IMR-90 (cell line): ENCODE results near the gene AHCYL2. TPM values are rescaled to one million over a fixed set of nuclear protein-coding genes. Genes with fewer than 3 reads are reported as not detected.

ENCODE experiments used
- ATAC-seq: fragments of 200-7000 bp; cut with Tn5 transposase; 2 replicates; pipeline ENCODE4 v1.9.1; 2020; ENCODE audit warnings: low read depth, mild to moderate bottlenecking, moderate library complexity
- BruUV-seq: library from RNA; stranded (reverse); fragments of 400-500 nt; replicated peaks from 2 replicates; lab custom pipeline; 2021; lab: Mats Ljungman, UMichigan
- CTCF ChIA-PET: fragments of 300-600 bp; formaldehyde crosslinking; extraction: SDS; loops from one replicate; lab custom pipeline; 2021; ENCODE audit warnings: antibody characterized with exemption; lab: Yijun Ruan, JAX
- POLR2A ChIA-PET: fragments of 300-600 bp; sonication (Branson Sonifier 250); formaldehyde crosslinking; loops from one replicate; lab custom pipeline; 2022; ENCODE audit warnings: antibody characterized with exemption; ENCODE audit not compliant: unreplicated experiment; lab: Charles Lee
- DNase-seq: peaks from one replicate; pipeline ENCODE4 v3.0.0; 2013
- H2AFZ ChIP-seq: replicated peaks from 2 replicates; pipeline ENCODE3; 2013; ENCODE audit warnings: low read length, mild to moderate bottlenecking; ENCODE audit not compliant: poor library complexity
- H2AK5ac ChIP-seq: 2 replicates; pipeline ENCODE4 v1.6.1; 2013; ENCODE audit warnings: low read depth, low read length, inconsistent platforms
- H2AK9ac ChIP-seq: replicated peaks from 2 replicates; pipeline ENCODE3; 2013; ENCODE audit warnings: mild to moderate bottlenecking, low read depth, low read length, moderate library complexity; ENCODE audit not compliant: poor library complexity
- H2BK120ac ChIP-seq: 2 replicates; pipeline ENCODE4 v1.6.1; 2013; ENCODE audit warnings: low read depth, low read length, inconsistent platforms
- H2BK15ac ChIP-seq: 3 replicates; pipeline ENCODE4 v1.6.1; 2013; ENCODE audit warnings: low read depth, low read length, inconsistent platforms
- H2BK20ac ChIP-seq: 2 replicates; pipeline ENCODE4 v1.6.1; 2013; ENCODE audit warnings: low read depth, mild to moderate bottlenecking, inconsistent platforms, low read length, moderate library complexity
- H2BK5ac ChIP-seq: 2 replicates; pipeline ENCODE4 v1.6.1; 2013; ENCODE audit warnings: mild to moderate bottlenecking, low read depth, low read length, inconsistent platforms; ENCODE audit not compliant: poor library complexity, severe bottlenecking
- H3K14ac ChIP-seq: replicated peaks from 2 replicates; pipeline ENCODE4 v1.6.1; 2013; ENCODE audit warnings: low read depth, low read length, inconsistent platforms
- H3K18ac ChIP-seq: 2 replicates; pipeline ENCODE4 v1.6.1; 2013; ENCODE audit warnings: low read depth, low read length, control low read depth
- H3K23ac ChIP-seq: 2 replicates; pipeline ENCODE4 v1.6.1; 2013; ENCODE audit warnings: low read depth, low read length, inconsistent platforms
- H3K27ac ChIP-seq: 2 replicates; pipeline ENCODE4 v1.5.1; 2013; ENCODE audit warnings: mild to moderate bottlenecking, control low read depth, low read length; ENCODE audit not compliant: insufficient read depth
- H3K27me3 ChIP-seq: 2 replicates; pipeline ENCODE4 v1.6.1; 2013; ENCODE audit warnings: low read length; ENCODE audit not compliant: control insufficient read depth, insufficient read depth
- H3K36me3 ChIP-seq: 2 replicates; pipeline ENCODE4 v1.6.1; 2013; ENCODE audit warnings: low read length, mixed read lengths; ENCODE audit not compliant: control insufficient read depth, insufficient read depth
- H3K4ac ChIP-seq: 2 replicates; pipeline ENCODE4 v1.6.1; 2013; ENCODE audit warnings: low read depth, low read length, inconsistent platforms
- H3K4me1 ChIP-seq: 2 replicates; pipeline ENCODE4 v1.6.1; 2013; ENCODE audit warnings: low read length, mixed read lengths; ENCODE audit not compliant: control insufficient read depth, insufficient read depth
- H3K4me2 ChIP-seq: 2 replicates; pipeline ENCODE4 v1.6.1; 2013; ENCODE audit warnings: low read depth, mild to moderate bottlenecking, control low read depth, low read length, moderate library complexity
- H3K4me3 ChIP-seq: 2 replicates; pipeline ENCODE4 v1.5.1; 2013; ENCODE audit warnings: low read depth, mild to moderate bottlenecking, control low read depth, low read length, moderate library complexity; ENCODE audit not compliant: insufficient read depth
- H3K56ac ChIP-seq: 2 replicates; pipeline ENCODE4 v1.6.1; 2013; ENCODE audit warnings: low read length, inconsistent platforms; ENCODE audit not compliant: insufficient read depth; ENCODE audit errors: extremely low read depth
- H3K79me1 ChIP-seq, 2 experiments: 2 replicates each; pipeline ENCODE4 v1.6.1; 2013; ENCODE audit warnings: low read length in 2 of 2, inconsistent platforms in 1 of 2, low read depth in 1 of 2
- H3K9ac ChIP-seq: 2 replicates; pipeline ENCODE4 v1.6.1; 2013; ENCODE audit warnings: low read depth, low read length, control low read depth
- H3K9me1 ChIP-seq: 2 replicates; pipeline ENCODE4 v1.6.1; 2013; ENCODE audit warnings: low read length, inconsistent platforms; ENCODE audit not compliant: insufficient read depth
- H3K9me3 ChIP-seq: 2 replicates; pipeline ENCODE4 v1.6.1; 2013; ENCODE audit warnings: low read length; ENCODE audit not compliant: control insufficient read depth, insufficient read depth
- H4K20me1 ChIP-seq: 2 replicates; pipeline ENCODE4 v1.6.1; 2013; ENCODE audit warnings: low read length, inconsistent platforms; ENCODE audit not compliant: insufficient read depth
- H4K5ac ChIP-seq: 2 replicates; pipeline ENCODE4 v1.6.1; 2013; ENCODE audit warnings: mild to moderate bottlenecking, low read depth, low read length, control low read depth
- H4K8ac ChIP-seq, 2 experiments: 2 replicates each; pipeline ENCODE4 v1.6.1; 2013; ENCODE audit warnings: low read depth in 2 of 2, low read length in 2 of 2, control low read depth in 1 of 2, inconsistent platforms in 1 of 2
- H4K91ac ChIP-seq: 2 replicates; pipeline ENCODE4 v1.6.1; 2013; ENCODE audit warnings: low read depth, low read length, inconsistent platforms; ENCODE audit not compliant: insufficient read depth
- BHLHE40 ChIP-seq: fragments of 150-350 bp; IDR thresholded peaks from 2 replicates; pipeline ENCODE4 v1.6.1; 2016; ENCODE audit warnings: mild to moderate bottlenecking, low read depth, low read length
- CEBPB ChIP-seq: IDR thresholded peaks from 2 replicates; pipeline ENCODE4 v1.6.1; 2012; ENCODE audit warnings: low read depth, low read length, improper control_type of control experiment
- CHD1 ChIP-seq: IDR thresholded peaks from 2 replicates; pipeline ENCODE4 v1.6.1; 2012; ENCODE audit warnings: low read depth, low read length, improper control_type of control experiment
- FOS ChIP-seq: fragments of 150-350 bp; IDR thresholded peaks from 2 replicates; pipeline ENCODE4 v1.6.1; 2016; ENCODE audit warnings: low read depth, low read length
- MAFK ChIP-seq: IDR thresholded peaks from 2 replicates; pipeline ENCODE4 v1.6.1; 2012; ENCODE audit warnings: low read depth, low read length, improper control_type of control experiment
- MXI1 ChIP-seq: IDR thresholded peaks from 2 replicates; pipeline ENCODE4 v1.6.1; 2012; ENCODE audit warnings: low read depth, mild to moderate bottlenecking, low read length, moderate library complexity, borderline replicate concordance
- NFE2L2 ChIP-seq: fragments of 150-350 bp; IDR thresholded peaks from 2 replicates; pipeline ENCODE4 v1.6.1; 2016; ENCODE audit warnings: low read depth, mild to moderate bottlenecking, low read length
- POLR2A ChIP-seq: IDR thresholded peaks from 2 replicates; pipeline ENCODE4 v1.6.1; 2012; ENCODE audit warnings: mild to moderate bottlenecking, low read depth, low read length
- RAD21 ChIP-seq: IDR thresholded peaks from 2 replicates; pipeline ENCODE4 v1.6.1; 2012; ENCODE audit warnings: low read length, improper control_type of control experiment
- RCOR1 ChIP-seq: IDR thresholded peaks from 2 replicates; pipeline ENCODE4 v1.6.1; 2012; ENCODE audit warnings: mild to moderate bottlenecking, low read length, improper control_type of control experiment; ENCODE audit not compliant: insufficient replicate concordance
- RFX5 ChIP-seq: IDR thresholded peaks from 2 replicates; pipeline ENCODE4 v1.8.0; 2012; ENCODE audit warnings: low read depth, mild to moderate bottlenecking, low read length, moderate library complexity
- SMC3 ChIP-seq: fragments of 150-350 bp; IDR thresholded peaks from 2 replicates; pipeline ENCODE4 v1.6.1; 2016; ENCODE audit warnings: low read depth, mild to moderate bottlenecking, antibody characterized with exemption, low read length, moderate library complexity
- WGBS, 2 experiments: methylation state at CpG; one replicate each; pipeline versions ENCODE4 v1.1.5 to v1.1.7; 2013; ENCODE audit warnings: missing lambda C conversion rate in 2 of 2; ENCODE audit not compliant: insufficient read length in 1 of 2; ENCODE audit errors: extremely low coverage in 2 of 2; 5-methylcytosine and 5-hydroxymethylcytosine counted together
- dilution Hi-C: fragments of 300-500 bp; cut with HindIII; formaldehyde crosslinking; loops from one replicate; pipeline ENCODE4 v1.14.3; 2018; ENCODE audit warnings: low sequenced_read_pairs; ENCODE audit not compliant: unreplicated experiment
- in situ Hi-C: fragments of 300-500 bp; cut with MboI; formaldehyde crosslinking; loops from 3 replicates; pipeline ENCODE4 v1.14.3; 2019; ENCODE audit warnings: low sequenced_read_pairs, inconsistent platforms, mixed read lengths
- intact Hi-C: fragments of 100-400 bp; cut with micrococcal nuclease; formaldehyde crosslinking; loops from 2 replicates; pipeline ENCODE4 v1.10.0; 2022
- polyA plus RNA-seq, 3 experiments: library from polyadenylated mRNA; depleted of rRNA; stranded (reverse); fragments of >200 nt; gene quantifications; 2 replicates each; pipeline ENCODE4 v1.2.3, GENCODE V29; 2012; ENCODE audit warnings: low replicate concordance in 1 of 3
- total RNA-seq: library from RNA; depleted of rRNA; stranded (reverse); fragments of >200 nt; gene quantifications from 2 replicates; pipeline ENCODE4 v1.2.3, GENCODE V29; 2012
- TF ChIP-seq, protein P1 (sequence below): fragments of 150-350 bp; IDR thresholded peaks from 2 replicates; pipeline ENCODE4 v1.6.1; 2017; ENCODE audit warnings: mild to moderate bottlenecking, antibody characterized with exemption, low read length, low read depth
- TF ChIP-seq, protein P2 (sequence below): conservative IDR thresholded peaks from 2 replicates; pipeline ENCODE4 v1.5.1; 2012; ENCODE audit warnings: mild to moderate bottlenecking, low read depth, low read length, improper control_type of control experiment
- TF ChIP-seq, protein P3 (sequence below): fragments of 150-350 bp; IDR thresholded peaks from 2 replicates; pipeline ENCODE4 v1.6.1; 2016; ENCODE audit warnings: low read depth, mild to moderate bottlenecking, low read length, moderate library complexity, borderline replicate concordance

The AHCYL2 gene
- total and polyA plus RNA-seq, 2 of the 4 experiments (the other 2 are of a cell fraction), result 5.7 to 7.6 TPM

DNA sequence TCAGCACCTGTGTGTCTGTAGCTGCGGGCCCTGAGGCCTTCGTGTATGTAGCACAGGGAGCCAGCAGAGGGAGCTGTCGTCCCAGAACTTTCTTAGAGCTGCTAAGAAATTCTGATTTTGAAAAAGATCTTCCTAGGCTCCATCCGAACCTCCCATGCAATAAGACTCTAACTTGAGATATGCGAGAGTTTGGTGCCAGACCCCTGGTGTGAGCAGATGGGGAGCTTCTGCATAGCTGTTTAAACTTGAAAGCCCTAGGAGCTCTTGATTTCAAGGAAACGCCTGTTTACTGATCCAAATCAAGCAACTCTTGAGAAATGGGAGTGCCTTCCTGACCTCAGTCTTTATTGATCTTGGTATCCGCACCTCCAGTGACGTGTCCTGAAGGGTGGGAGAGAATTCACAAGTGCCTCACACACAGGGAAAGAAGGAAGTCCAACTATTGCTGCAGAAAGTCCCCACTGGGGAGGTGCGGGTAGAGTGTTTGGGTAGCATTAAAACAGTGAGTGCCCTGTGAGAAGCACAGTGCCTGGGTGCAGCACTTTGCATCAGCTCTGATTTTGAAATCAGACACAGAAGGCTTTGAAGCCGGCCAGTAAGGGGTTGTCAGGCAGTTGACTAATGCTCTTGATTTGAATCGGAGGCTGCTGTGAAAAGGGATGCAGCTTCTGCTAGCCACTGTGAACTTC lies 143.0 kb downstream of the AHCYL2 start:
- no peak overlapping the region for H2BK15ac ChIP-seq
- H3K4me2 ChIP-seq, result peak overlapping the region; percentile 7; the same call in 1 of the 2 replicates
- no peak overlapping the region for H3K4ac ChIP-seq
- BruUV-seq, result no TSS peak
- intact Hi-C loops, result loop anchor here (1.0 to 2.0 kb wide), 4 partner anchors 104 to 276 kb away; no protein-coding TSS in a partner anchor
- no peak overlapping the region for H2BK20ac ChIP-seq
- H3K4me1 ChIP-seq, result peaks cover 1% of the 10 kb centered on the region; the same call in 1 of the 2 replicates
- no peak overlapping the region for H3K18ac ChIP-seq
- H3K14ac ChIP-seq, result no peak overlapping the region
- ATAC-seq (peak; percentile 96), DNase-seq (peak; percentile 72)
- H3K23ac ChIP-seq, result peak overlapping the region; percentile 27; the same call in 1 of the 2 replicates
- H3K56ac ChIP-seq, result no peak overlapping the region
- H2AK9ac ChIP-seq, result peak overlapping the region; percentile 70
- 53% methylated on average over 3 of the region's 11 CpGs; no CpG with 5 or more reads in 1 of the 2 experiments for WGBS, 2 experiments
- no peaks in the 10 kb centered on the region for H3K36me3 ChIP-seq
- H3K9me3 ChIP-seq, result no peaks in the 10 kb centered on the region
- H4K91ac ChIP-seq, result no peak overlapping the region
- no peak overlapping the region for H3K4me3 ChIP-seq
- H3K9ac ChIP-seq, result no peak overlapping the region
- no peak overlapping the region for H4K5ac ChIP-seq
- H3K27me3 ChIP-seq, result no peaks in the 10 kb centered on the region
- POLR2A ChIA-PET, result no interaction called here
- dilution Hi-C loops, result no loop called here
- no peak overlapping the region for H2AK5ac ChIP-seq
- H3K9me1 ChIP-seq, result no peaks in the 10 kb centered on the region
- peak overlapping the region; percentile 64 for H2AFZ ChIP-seq
- no peaks in the 10 kb centered on the region for H4K20me1 ChIP-seq
- no peak overlapping the region for H2BK120ac ChIP-seq
- H2BK5ac ChIP-seq, result no peak overlapping the region
- in situ Hi-C loops, result loop anchor here (10.0 to 25.0 kb wide), 2 partner anchors 257 to 644 kb away; no protein-coding TSS in a partner anchor
- CTCF ChIA-PET, result interaction anchor here (0.6 to 2.3 kb wide), 22 partner anchors 8 to 276 kb away, joined by 3 to 16 read pairs (median 4); partner anchors contain the start of gene STRIP2
- H3K79me1 ChIP-seq, result no peaks in the 10 kb centered on the region
- no peak overlapping the region for H3K27ac ChIP-seq
- H4K8ac ChIP-seq, result no peak overlapping the region
- TF ChIP-seq RCOR1 (no peak), FOS (no peak), BHLHE40 (no peak), RAD21 (peak; percentile 87), RFX5 (no peak), MAFK (no peak), SMC3 (peak; percentile 94), CEBPB (no peak), MXI1 (no peak), CHD1 (no peak), NFE2L2 (no peak), POLR2A (no peak)
- TF ChIP-seq, protein P1, sequence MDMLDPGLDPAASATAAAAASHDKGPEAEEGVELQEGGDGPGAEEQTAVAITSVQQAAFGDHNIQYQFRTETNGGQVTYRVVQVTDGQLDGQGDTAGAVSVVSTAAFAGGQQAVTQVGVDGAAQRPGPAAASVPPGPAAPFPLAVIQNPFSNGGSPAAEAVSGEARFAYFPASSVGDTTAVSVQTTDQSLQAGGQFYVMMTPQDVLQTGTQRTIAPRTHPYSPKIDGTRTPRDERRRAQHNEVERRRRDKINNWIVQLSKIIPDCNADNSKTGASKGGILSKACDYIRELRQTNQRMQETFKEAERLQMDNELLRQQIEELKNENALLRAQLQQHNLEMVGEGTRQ, result no peak
- TF ChIP-seq, protein P2, sequence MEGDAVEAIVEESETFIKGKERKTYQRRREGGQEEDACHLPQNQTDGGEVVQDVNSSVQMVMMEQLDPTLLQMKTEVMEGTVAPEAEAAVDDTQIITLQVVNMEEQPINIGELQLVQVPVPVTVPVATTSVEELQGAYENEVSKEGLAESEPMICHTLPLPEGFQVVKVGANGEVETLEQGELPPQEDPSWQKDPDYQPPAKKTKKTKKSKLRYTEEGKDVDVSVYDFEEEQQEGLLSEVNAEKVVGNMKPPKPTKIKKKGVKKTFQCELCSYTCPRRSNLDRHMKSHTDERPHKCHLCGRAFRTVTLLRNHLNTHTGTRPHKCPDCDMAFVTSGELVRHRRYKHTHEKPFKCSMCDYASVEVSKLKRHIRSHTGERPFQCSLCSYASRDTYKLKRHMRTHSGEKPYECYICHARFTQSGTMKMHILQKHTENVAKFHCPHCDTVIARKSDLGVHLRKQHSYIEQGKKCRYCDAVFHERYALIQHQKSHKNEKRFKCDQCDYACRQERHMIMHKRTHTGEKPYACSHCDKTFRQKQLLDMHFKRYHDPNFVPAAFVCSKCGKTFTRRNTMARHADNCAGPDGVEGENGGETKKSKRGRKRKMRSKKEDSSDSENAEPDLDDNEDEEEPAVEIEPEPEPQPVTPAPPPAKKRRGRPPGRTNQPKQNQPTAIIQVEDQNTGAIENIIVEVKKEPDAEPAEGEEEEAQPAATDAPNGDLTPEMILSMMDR, result peak; percentile 89
- TF ChIP-seq, protein P3, sequence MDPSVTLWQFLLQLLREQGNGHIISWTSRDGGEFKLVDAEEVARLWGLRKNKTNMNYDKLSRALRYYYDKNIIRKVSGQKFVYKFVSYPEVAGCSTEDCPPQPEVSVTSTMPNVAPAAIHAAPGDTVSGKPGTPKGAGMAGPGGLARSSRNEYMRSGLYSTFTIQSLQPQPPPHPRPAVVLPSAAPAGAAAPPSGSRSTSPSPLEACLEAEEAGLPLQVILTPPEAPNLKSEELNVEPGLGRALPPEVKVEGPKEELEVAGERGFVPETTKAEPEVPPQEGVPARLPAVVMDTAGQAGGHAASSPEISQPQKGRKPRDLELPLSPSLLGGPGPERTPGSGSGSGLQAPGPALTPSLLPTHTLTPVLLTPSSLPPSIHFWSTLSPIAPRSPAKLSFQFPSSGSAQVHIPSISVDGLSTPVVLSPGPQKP, result no peak
